Memory B cell (primary cell): ENCODE data around the gene ATL1.
"Not testable (repeated sequence)": the region's sequence is repeated elsewhere in the genome, so short reads cannot be mapped to it uniquely, and the experiment has no call there.

ENCODE experiments used
- ATAC-seq: fragments of 150-1000 bp; cut with Tn5 transposase; 2 replicates; pipeline ENCODE4 v1.10.0; 2021; ENCODE audit warnings: low read depth, mild to moderate bottlenecking, moderate library complexity
- DNase-seq, 2 donors: peaks; one replicate each; pipeline ENCODE4 v3.0.0; 2022; ENCODE audit warnings: low spot score in 2 of 2
- H3K27ac Mint-ChIP-seq: one replicate; pipeline ENCODE4 v1.8.0; 2022; ENCODE audit warnings: mild to moderate bottlenecking, moderate library complexity, mixed read lengths
- H3K27me3 Mint-ChIP-seq: one replicate; pipeline ENCODE4 v1.8.0; 2022; ENCODE audit warnings: mixed read lengths
- H3K36me3 Mint-ChIP-seq: one replicate; pipeline ENCODE4 v1.8.0; 2022; ENCODE audit warnings: mild to moderate bottlenecking, mixed read lengths
- H3K4me1 Mint-ChIP-seq: one replicate; pipeline ENCODE4 v1.8.0; 2022; ENCODE audit warnings: mixed read lengths
- H3K4me3 Mint-ChIP-seq: one replicate; pipeline ENCODE4 v1.8.0; 2022; ENCODE audit warnings: mild to moderate bottlenecking, moderate library complexity, mixed read lengths
- H3K9me3 Mint-ChIP-seq: one replicate; pipeline ENCODE4 v1.8.0; 2022; ENCODE audit warnings: mixed read lengths

Gene ATL1

GRCh38 chr14:50530794-50531365 lies 29.1 kb upstream of the ATL1 start:
- peaks cover 34% of the 10 kb centered on the region for H3K4me1 Mint-ChIP-seq
- no peak for DNase-seq
- H3K4me3 Mint-ChIP-seq = peak overlapping the region; percentile 90
- H3K27ac Mint-ChIP-seq = no peak overlapping the region
- no peak for ATAC-seq
- peaks cover 6% of the 10 kb centered on the region for H3K36me3 Mint-ChIP-seq
- H3K9me3 Mint-ChIP-seq = peaks cover 1% of the 10 kb centered on the region
- H3K27me3 Mint-ChIP-seq = no peaks in the 10 kb centered on the region

- ATAC-seq = no peak
- H3K36me3 Mint-ChIP-seq = peaks cover 10% of the 10 kb centered on the region
- H3K9me3 Mint-ChIP-seq = peaks cover 2% of the 10 kb centered on the region
- H3K27me3 Mint-ChIP-seq = no peaks in the 10 kb centered on the region
- H3K4me3 Mint-ChIP-seq = peak overlapping the region; percentile 90
- DNase-seq = peak in 1 of 2 donors; percentile 6
- H3K27ac Mint-ChIP-seq = peak overlapping the region; percentile 78
- peaks cover 28% of the 10 kb centered on the region for H3K4me1 Mint-ChIP-seq
Observed at GRCh38 chr14:50531595-50532501, 28.1 kb upstream of the ATL1 start.

DNA sequence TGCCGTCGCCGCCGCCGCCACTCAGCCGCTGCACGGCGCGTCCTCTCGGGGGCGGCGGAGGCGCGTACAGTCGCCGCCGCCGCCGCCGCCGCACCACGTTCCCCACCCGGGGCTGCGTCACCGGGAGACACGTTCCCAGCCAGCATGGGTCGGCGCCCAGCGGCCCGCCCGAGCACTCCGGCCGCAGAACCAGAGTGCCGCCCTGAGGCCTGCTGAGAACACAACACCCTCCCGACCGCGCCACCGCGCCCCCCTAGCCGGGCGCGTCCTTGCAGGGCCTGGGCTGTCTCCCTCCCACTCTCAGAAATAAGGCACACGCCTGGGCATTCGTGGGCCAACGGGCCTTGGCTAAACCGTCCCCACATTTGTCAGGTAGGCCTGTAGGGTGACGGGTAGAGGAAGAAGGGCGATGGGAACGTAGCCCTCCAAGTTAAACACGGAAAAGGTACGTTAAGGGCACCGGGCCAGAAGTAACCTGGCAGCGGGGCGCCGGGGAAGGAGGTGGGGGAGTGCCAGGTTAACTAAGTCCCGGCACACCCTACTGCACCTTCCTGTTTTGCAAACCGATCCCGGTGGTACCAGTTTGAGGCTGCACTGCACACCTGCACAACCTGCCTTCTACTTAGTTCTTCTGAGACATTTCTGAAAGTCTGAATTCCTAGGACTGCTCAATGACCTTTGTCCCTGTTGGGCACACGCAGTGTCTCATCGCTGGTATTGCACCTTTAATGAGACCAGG lies 27.3 kb upstream of the ATL1 start, which contains the start of gene MAP4K5:
MAP4K5 (minus strand) TSS at position 68 of the 739 bp plus-strand sequence. CDS start 520 bp downstream, outside the sequence.
- peak within 1 kb of the TSS; percentile 90 for H3K4me3 Mint-ChIP-seq
- peak within 1 kb of the TSS; percentile 78 for H3K27ac Mint-ChIP-seq
- DNase-seq = peak; percentile 83 to 84
- H3K27me3 Mint-ChIP-seq = no peaks in the 10 kb centered on the region
- H3K9me3 Mint-ChIP-seq = peaks cover 2% of the 10 kb centered on the region
- ATAC-seq = peak; percentile 87
- peaks cover 28% of the 10 kb centered on the region for H3K4me1 Mint-ChIP-seq
- H3K36me3 Mint-ChIP-seq = peaks cover 10% of the 10 kb centered on the region

DNA sequence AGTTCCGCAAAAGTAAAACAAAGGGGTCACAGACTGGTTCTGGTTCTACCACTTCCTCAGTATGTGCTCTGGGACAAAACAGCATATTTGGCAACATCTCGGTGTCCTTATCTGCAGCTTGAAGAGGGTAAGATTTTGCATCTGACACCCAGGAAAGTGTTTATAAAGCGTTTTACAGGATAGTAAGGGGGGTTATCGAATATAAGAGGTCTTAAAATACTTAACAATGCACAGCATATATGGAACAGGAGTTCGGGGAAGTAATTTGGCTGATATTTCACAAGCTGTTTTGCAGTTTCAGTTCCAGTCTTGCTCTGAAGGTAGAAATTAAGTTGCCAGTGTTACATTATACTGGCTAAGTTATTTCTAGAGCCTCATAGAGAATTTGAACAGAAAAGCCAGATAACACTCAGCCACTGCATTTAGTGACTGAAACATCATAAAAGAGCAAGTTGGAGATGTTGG lies 26.7 kb upstream of the ATL1 start:
- Mint-ChIP-seq H3K36me3 (peaks cover 10% of the 10 kb centered on the region), H3K4me1 (peaks cover 25% of the 10 kb centered on the region), H3K27ac (peak overlapping the region; percentile 78), H3K27me3 (no peaks in the 10 kb centered on the region), H3K9me3 (peaks cover 4% of the 10 kb centered on the region), H3K4me3 (peak overlapping the region; percentile 90)
- DNase-seq (no peak), ATAC-seq (no peak)

DNA sequence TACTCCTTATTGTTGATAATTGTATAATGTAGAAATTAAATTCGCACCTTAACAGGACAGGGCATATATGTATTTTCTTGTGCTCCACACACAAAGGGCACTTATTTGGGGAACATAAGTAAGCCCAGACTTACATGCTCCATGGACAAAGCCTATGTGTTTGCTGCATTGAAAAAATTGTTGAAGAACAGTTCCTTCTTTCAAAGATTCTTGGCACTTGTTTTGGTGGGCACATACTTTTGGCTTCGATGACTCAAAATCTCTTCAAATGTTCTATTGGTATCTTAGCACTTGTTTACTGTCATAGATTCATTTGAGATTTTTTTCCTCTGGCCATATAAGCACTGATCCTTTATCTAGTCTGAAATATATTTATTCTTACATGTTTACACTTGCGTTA lies 26.1 kb upstream of the ATL1 start:
- H3K4me3 Mint-ChIP-seq = no peak overlapping the region
- peaks cover 25% of the 10 kb centered on the region for H3K4me1 Mint-ChIP-seq
- peaks cover 4% of the 10 kb centered on the region for H3K9me3 Mint-ChIP-seq
- no peak overlapping the region for H3K27ac Mint-ChIP-seq
- no peaks in the 10 kb centered on the region for H3K27me3 Mint-ChIP-seq
- DNase-seq (no peak), ATAC-seq (no peak)
- peaks cover 11% of the 10 kb centered on the region for H3K36me3 Mint-ChIP-seq

- no peak for ATAC-seq
- H3K4me1 Mint-ChIP-seq = peaks cover 23% of the 10 kb centered on the region
- no peak overlapping the region for H3K4me3 Mint-ChIP-seq
- DNase-seq = no peak
- no peak overlapping the region for H3K27ac Mint-ChIP-seq
- H3K27me3 Mint-ChIP-seq = no peaks in the 10 kb centered on the region
- peaks cover 11% of the 10 kb centered on the region for H3K36me3 Mint-ChIP-seq
- peaks cover 4% of the 10 kb centered on the region for H3K9me3 Mint-ChIP-seq
Observed at GRCh38 chr14:50534416-50534815, 25.5 kb upstream of the ATL1 start.

DNA sequence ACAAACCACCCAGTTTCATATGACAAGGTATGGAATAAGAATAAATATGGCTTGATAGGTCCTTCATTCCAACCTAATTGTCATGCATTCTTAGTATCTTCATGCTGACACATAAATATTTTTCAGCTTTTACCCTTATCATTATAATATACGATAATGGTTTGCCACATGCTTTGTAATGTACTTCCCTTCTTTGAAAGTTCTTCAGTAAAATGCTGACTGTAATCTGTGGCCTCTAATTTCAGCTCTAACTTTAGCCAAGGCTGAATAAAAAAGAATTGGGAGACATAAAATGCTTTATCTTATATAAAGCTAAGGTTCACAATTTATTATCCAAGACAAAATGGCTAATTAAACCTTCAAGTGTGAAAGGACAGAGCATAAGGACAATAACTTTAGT lies 24.9 kb upstream of the ATL1 start:
- no peak for DNase-seq
- H3K9me3 Mint-ChIP-seq = peaks cover 4% of the 10 kb centered on the region
- ATAC-seq = no peak
- peaks cover 11% of the 10 kb centered on the region for H3K36me3 Mint-ChIP-seq
- H3K27ac Mint-ChIP-seq = no peak overlapping the region
- no peak overlapping the region for H3K4me3 Mint-ChIP-seq
- H3K4me1 Mint-ChIP-seq = peaks cover 17% of the 10 kb centered on the region
- no peaks in the 10 kb centered on the region for H3K27me3 Mint-ChIP-seq

DNA sequence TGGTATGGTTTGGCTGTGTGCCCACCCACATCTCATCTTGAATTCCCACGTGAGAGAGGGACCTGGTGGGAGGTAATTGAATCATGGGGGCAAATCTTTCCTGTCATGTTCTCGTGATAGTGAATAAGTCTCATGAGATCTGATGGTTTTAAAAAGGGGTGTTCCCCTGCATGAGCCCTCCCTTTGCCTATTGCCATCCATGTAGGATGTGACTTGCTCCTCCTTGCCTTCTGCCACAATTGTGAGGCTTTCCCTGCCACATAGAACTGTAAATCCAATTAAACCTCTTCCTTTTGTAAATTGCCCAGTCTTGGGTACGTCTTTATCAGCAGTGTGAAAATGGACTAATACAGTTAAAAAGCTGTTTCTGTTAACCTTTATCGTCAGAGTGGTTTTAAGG lies 21.9 kb upstream of the ATL1 start:
- H3K27ac Mint-ChIP-seq, H3K27me3 Mint-ChIP-seq, H3K4me3 Mint-ChIP-seq, ATAC-seq, H3K9me3 Mint-ChIP-seq, DNase-seq: not testable (repeated sequence)
- H3K36me3 Mint-ChIP-seq = peaks cover 11% of the 10 kb centered on the region
- peaks cover 11% of the 10 kb centered on the region for H3K4me1 Mint-ChIP-seq

- Mint-ChIP-seq H3K4me1 (peaks cover 10% of the 10 kb centered on the region), H3K4me3 (no peak overlapping the region), H3K27me3 (no peaks in the 10 kb centered on the region), H3K9me3 (peaks cover 4% of the 10 kb centered on the region), H3K27ac (peak overlapping the region; percentile 35), H3K36me3 (peaks cover 11% of the 10 kb centered on the region)
- no peak for ATAC-seq
- no peak for DNase-seq
Observed at GRCh38 chr14:50539051-50539450, 20.9 kb upstream of the ATL1 start.

DNA sequence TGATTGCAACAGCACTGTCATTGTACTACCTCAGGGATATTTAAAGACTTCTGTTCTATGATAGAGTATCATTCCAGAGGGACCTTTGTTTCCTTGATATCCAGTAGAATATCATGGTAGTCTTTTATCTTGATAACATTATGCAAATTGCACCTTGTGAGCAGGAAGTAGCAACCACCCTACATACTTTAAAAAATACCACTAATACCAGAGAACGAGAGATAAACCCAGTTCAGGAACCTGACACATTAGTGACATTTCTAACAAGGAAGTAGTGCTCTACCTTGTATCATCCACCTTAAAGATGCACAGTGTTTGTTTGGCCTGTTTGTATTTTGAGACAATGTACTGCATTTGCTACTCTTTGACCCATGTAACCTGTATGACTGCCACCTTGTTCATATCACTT lies 18.8 kb upstream of the ATL1 start:
- Mint-ChIP-seq H3K4me1 (peaks cover 10% of the 10 kb centered on the region), H3K9me3 (peaks cover 2% of the 10 kb centered on the region), H3K27ac (no peak overlapping the region), H3K27me3 (peaks cover 5% of the 10 kb centered on the region), H3K36me3 (peaks cover 9% of the 10 kb centered on the region), H3K4me3 (no peak overlapping the region)
- ATAC-seq (no peak), DNase-seq (no peak)

- peaks cover 5% of the 10 kb centered on the region for H3K27me3 Mint-ChIP-seq
- H3K27ac Mint-ChIP-seq = no peak overlapping the region
- peak; percentile 68 for ATAC-seq
- peaks cover 10% of the 10 kb centered on the region for H3K4me1 Mint-ChIP-seq
- H3K36me3 Mint-ChIP-seq = peaks cover 5% of the 10 kb centered on the region
- no peak overlapping the region for H3K4me3 Mint-ChIP-seq
- DNase-seq = peak; percentile 28 to 41
- H3K9me3 Mint-ChIP-seq = no peaks in the 10 kb centered on the region
Observed at GRCh38 chr14:50542941-50543418, 17.0 kb upstream of the ATL1 start.

DNA sequence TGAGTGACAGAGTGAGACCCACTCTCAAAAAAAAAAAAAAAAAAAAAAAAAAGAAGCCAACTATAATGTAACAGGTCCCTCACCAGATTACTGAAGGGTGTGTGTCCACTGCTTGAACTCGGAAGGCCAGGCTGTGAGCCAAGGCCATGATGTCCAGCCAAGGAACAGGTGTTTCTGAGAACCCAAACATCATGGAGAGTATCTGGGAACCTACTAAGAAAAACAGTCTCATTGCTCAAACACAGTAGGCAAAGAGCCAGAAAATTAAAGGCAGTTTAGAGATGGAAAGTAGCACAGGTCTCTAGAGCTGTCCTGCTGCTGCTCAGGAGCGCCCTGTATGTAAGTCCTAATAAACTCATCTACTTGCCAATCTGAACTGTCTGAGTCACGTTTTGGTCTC lies 15.0 kb upstream of the ATL1 start:
- DNase-seq = no peak
- Mint-ChIP-seq H3K36me3 (peaks cover 2% of the 10 kb centered on the region), H3K9me3 (no peaks in the 10 kb centered on the region), H3K4me3 (no peak overlapping the region), H3K4me1 (peaks cover 10% of the 10 kb centered on the region), H3K27ac (no peak overlapping the region), H3K27me3 (peaks cover 5% of the 10 kb centered on the region)
- no peak for ATAC-seq

GRCh38 chr14:50545618-50546017 lies 14.3 kb upstream of the ATL1 start:
- Mint-ChIP-seq H3K27ac (no peak overlapping the region), H3K36me3 (peaks cover 2% of the 10 kb centered on the region), H3K4me1 (peaks cover 10% of the 10 kb centered on the region), H3K27me3 (peaks cover 5% of the 10 kb centered on the region), H3K4me3 (no peak overlapping the region), H3K9me3 (no peaks in the 10 kb centered on the region)
- DNase-seq = no peak
- no peak for ATAC-seq

DNA sequence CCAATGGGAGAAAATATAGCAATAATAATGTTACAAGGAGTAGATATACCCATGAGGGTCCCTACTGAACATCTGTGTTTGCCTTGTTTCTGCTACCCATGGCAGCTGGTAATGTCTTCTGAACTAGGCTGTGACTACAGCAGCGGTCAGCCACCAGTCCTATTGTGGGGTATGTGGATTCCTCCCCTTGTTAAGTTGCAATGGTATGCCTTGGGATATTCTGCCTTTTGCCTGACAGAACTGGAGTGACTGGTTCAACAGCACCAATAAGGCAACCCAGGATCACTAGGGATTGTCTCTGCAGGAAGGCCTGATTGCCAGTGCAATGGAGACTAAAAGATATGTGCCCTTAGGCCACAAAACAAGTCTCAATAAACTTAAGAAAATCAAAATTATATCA lies 9.7 kb upstream of the ATL1 start:
- Mint-ChIP-seq H3K36me3 (peaks cover 2% of the 10 kb centered on the region), H3K4me1 (peaks cover 5% of the 10 kb centered on the region), H3K27me3 (peaks cover 18% of the 10 kb centered on the region), H3K9me3 (peaks cover 4% of the 10 kb centered on the region), H3K27ac (no peak overlapping the region), H3K4me3 (no peak overlapping the region)
- DNase-seq (no peak), ATAC-seq (no peak)
